H1 (cell line): ENCODE results near the gene LMTK2. TPM values are rescaled to one million over a fixed set of nuclear protein-coding genes. Genes with fewer than 3 reads are reported as not detected.
A peak's percentile ranks its signal among the peaks of the same experiment; 100 is the strongest.

Source experiments
- CTCF ChIA-PET: fragments of 300-600 bp; sonication (Branson Sonifier 250); formaldehyde crosslinking; loops from one replicate; lab custom pipeline; 2021; ENCODE audit not compliant: partially characterized antibody; lab: Charles Lee
- POLR2A ChIA-PET: fragments of 300-600 bp; sonication (Branson Sonifier 250); formaldehyde crosslinking; loops from one replicate; lab custom pipeline; 2021; ENCODE audit warnings: inconsistent platforms; ENCODE audit not compliant: partially characterized antibody; lab: Charles Lee
- DNase-seq, 2 experiments: peaks; one replicate each; pipeline versions ENCODE4 v3.0.0 to v3.0.0-alpha.2; 2010 to 2022; ENCODE audit warnings: low spot score in 2 of 2, low read depth in 1 of 2, mixed read lengths in 1 of 2
- FAIRE-seq: peaks from 2 replicates; lab custom pipeline; 2011; peaks lifted over from hg19 to GRCh38; lab: Jason Lieb, UNC
- H2AFZ ChIP-seq: 2 replicates; pipeline ENCODE4 v1.8.1; 2012; ENCODE audit warnings: low read length, inconsistent platforms
- H2AK5ac ChIP-seq: 2 replicates; pipeline ENCODE4 v1.6.1; 2013; ENCODE audit warnings: low read depth, low read length
- H2BK120ac ChIP-seq: replicated peaks from 2 replicates; pipeline ENCODE3; 2013; ENCODE audit warnings: low read depth, low read length, inconsistent platforms
- H2BK12ac ChIP-seq: 2 replicates; pipeline ENCODE4 v1.6.1; 2013; ENCODE audit warnings: low read depth, low read length
- H2BK15ac ChIP-seq: 2 replicates; pipeline ENCODE4 v1.6.1; 2013; ENCODE audit warnings: low read length
- H2BK20ac ChIP-seq: 2 replicates; pipeline ENCODE4 v1.6.1; 2013; ENCODE audit warnings: low read length
- H2BK5ac ChIP-seq: 2 replicates; pipeline ENCODE4 v1.6.1; 2013; ENCODE audit warnings: low read depth, low read length
- H3K14ac ChIP-seq: 2 replicates; pipeline ENCODE4 v1.6.1; 2013; ENCODE audit warnings: inconsistent platforms; ENCODE audit not compliant: insufficient read length
- H3K18ac ChIP-seq: 2 replicates; pipeline ENCODE4 v1.6.1; 2013; ENCODE audit warnings: low read length; ENCODE audit errors: extremely low read depth
- H3K23ac ChIP-seq: 2 replicates; pipeline ENCODE4 v1.6.1; 2013; ENCODE audit warnings: inconsistent platforms; ENCODE audit not compliant: insufficient read length
- H3K23me2 ChIP-seq: 2 replicates; pipeline ENCODE4 v1.6.1; 2013; ENCODE audit warnings: low read depth, low read length
- H3K27ac ChIP-seq: 2 replicates; pipeline ENCODE4 v1.6.1; 2011; ENCODE audit warnings: low read depth, low read length, inconsistent platforms
- H3K27me3 ChIP-seq, 4 experiments: replicated peaks in 1 of 4; 1 replicate in 1 of 4; 2 replicates in 3 of 4; pipeline versions ENCODE4 v1.6.1 to v1.8.1; 2011 to 2013; ENCODE audit warnings: low read length in 3 of 4, mild to moderate bottlenecking in 3 of 4, inconsistent platforms in 2 of 4, mixed read lengths in 2 of 4, moderate library complexity in 1 of 4; ENCODE audit not compliant: control insufficient read depth in 3 of 4, insufficient read depth in 3 of 4; ENCODE audit errors: extremely low read depth in 1 of 4
- H3K36me3 ChIP-seq, 4 experiments: 2 replicates each; pipeline versions ENCODE4 v1.6.1 to v1.8.1; 2011 to 2013; ENCODE audit warnings: mild to moderate bottlenecking in 4 of 4, low read length in 3 of 4, moderate library complexity in 2 of 4, control low read depth in 1 of 4, inconsistent platforms in 1 of 4; ENCODE audit not compliant: insufficient read depth in 4 of 4, control insufficient read depth in 2 of 4
- H3K4ac ChIP-seq: replicated peaks from 2 replicates; pipeline ENCODE3; 2013; ENCODE audit warnings: low read length, low read depth, mixed read lengths, inconsistent platforms; ENCODE audit not compliant: insufficient read length
- H3K4me1 ChIP-seq, 4 experiments: replicated peaks in 1 of 4; 1 replicate in 1 of 4; 2 replicates in 3 of 4; pipeline versions ENCODE4 v1.6.1 to v1.8.1; 2011 to 2013; ENCODE audit warnings: low read length in 3 of 4, inconsistent platforms in 2 of 4, mixed read lengths in 1 of 4; ENCODE audit not compliant: insufficient read depth in 4 of 4, control insufficient read depth in 3 of 4
- H3K4me2 ChIP-seq, 2 experiments: 2 replicates each; pipeline versions ENCODE4 v1.6.1 to v1.8.1; 2011 to 2013; ENCODE audit warnings: low read depth in 2 of 2, low read length in 2 of 2, control low read depth in 1 of 2, inconsistent platforms in 1 of 2, mild to moderate bottlenecking in 1 of 2; ENCODE audit not compliant: insufficient read depth in 1 of 2
- H3K4me3 ChIP-seq, 4 experiments: fragments of 200-600, 300-600 bp in 1 of 4; sonication (generic), shearing (Covaris generic), sonication (Bioruptor Twin) in 1 of 4; 2 replicates each; pipeline versions ENCODE4 v1.5.1 to v1.8.1; 2011 to 2016; ENCODE audit warnings: low read length in 4 of 4, low read depth in 3 of 4, control low read depth in 2 of 4, inconsistent platforms in 2 of 4, mild to moderate bottlenecking in 2 of 4, mixed read lengths in 1 of 4, moderate library complexity in 1 of 4; ENCODE audit not compliant: insufficient read depth in 2 of 4; ENCODE audit errors: extremely low read depth in 1 of 4
- H3K56ac ChIP-seq: replicated peaks from 2 replicates; pipeline ENCODE3; 2013; ENCODE audit warnings: low read depth, mild to moderate bottlenecking, mixed read lengths, low read length, inconsistent platforms; ENCODE audit not compliant: insufficient read length
- H3K79me1 ChIP-seq: 2 replicates; pipeline ENCODE4 v1.6.1; 2013; ENCODE audit warnings: low read depth, low read length, control low read depth
- H3K79me2 ChIP-seq, 2 experiments: 2 replicates each; pipeline versions ENCODE4 v1.6.1 to v1.8.1; 2012 to 2013; ENCODE audit warnings: low read length in 2 of 2, mild to moderate bottlenecking in 2 of 2, inconsistent platforms in 1 of 2; ENCODE audit not compliant: insufficient read depth in 2 of 2, control insufficient read depth in 1 of 2
- H3K9ac ChIP-seq, 4 experiments: replicated peaks in 1 of 4; 1 replicate in 1 of 4; 2 replicates in 3 of 4; pipeline versions ENCODE4 v1.6.1 to v1.8.1; 2011 to 2013; ENCODE audit warnings: low read depth in 3 of 4, low read length in 3 of 4, control low read depth in 2 of 4, mild to moderate bottlenecking in 2 of 4, moderate library complexity in 2 of 4, inconsistent platforms in 1 of 4; ENCODE audit errors: extremely low read depth in 1 of 4
- H3K9me3 ChIP-seq, 2 experiments: 2 replicates each; pipeline versions ENCODE4 v1.6.1 to v1.8.1; 2012 to 2013; ENCODE audit warnings: mild to moderate bottlenecking in 2 of 2, moderate library complexity in 2 of 2, control low read depth in 1 of 2, inconsistent platforms in 1 of 2, low read depth in 1 of 2, low read length in 1 of 2, mixed read lengths in 1 of 2; ENCODE audit not compliant: insufficient read depth in 2 of 2
- H4K20me1 ChIP-seq, 2 experiments: replicated peaks in 1 of 2; 2 replicates each; pipeline versions ENCODE3 to v1.8.1; 2011 to 2013; ENCODE audit warnings: inconsistent platforms in 2 of 2, low read length in 2 of 2, mild to moderate bottlenecking in 1 of 2; ENCODE audit not compliant: insufficient read depth in 2 of 2, control insufficient read depth in 1 of 2
- H4K5ac ChIP-seq: 2 replicates; pipeline ENCODE4 v1.6.1; 2013; ENCODE audit warnings: low read length, low read depth, mixed read lengths, inconsistent platforms; ENCODE audit not compliant: insufficient read length
- H4K8ac ChIP-seq: 2 replicates; pipeline ENCODE4 v1.8.0; 2013; ENCODE audit warnings: mild to moderate bottlenecking, moderate library complexity, low read length, inconsistent platforms; ENCODE audit not compliant: insufficient read depth; ENCODE audit errors: extremely low read depth
- H4K91ac ChIP-seq: replicated peaks from 2 replicates; pipeline ENCODE3; 2013; ENCODE audit warnings: low read length, mixed read lengths, inconsistent platforms; ENCODE audit not compliant: insufficient read length
- BRCA1 ChIP-seq: IDR thresholded peaks from 2 replicates; pipeline ENCODE4 v1.6.1; 2012; ENCODE audit warnings: low read depth, low read length, improper control_type of control experiment
- CBX5 ChIP-seq: fragments of 300-800, 300-1000 bp; sonication (generic); IDR thresholded peaks from 2 replicates; pipeline ENCODE4 v1.7.1; 2016; ENCODE audit warnings: antibody characterized with exemption, low read length, low read depth
- CREB1 ChIP-seq: IDR thresholded peaks from 2 replicates; pipeline ENCODE4 v1.6.1; 2012; ENCODE audit warnings: inconsistent platforms
- EZH2 ChIP-seq: fragments of 200-600 bp; sonication (generic); IDR thresholded peaks from 2 replicates; pipeline ENCODE4 v1.7.1; 2012; ENCODE audit warnings: low read depth, mild to moderate bottlenecking, moderate library complexity, low read length, inconsistent platforms; ENCODE audit not compliant: severe bottlenecking
- FOSL1 ChIP-seq: IDR thresholded peaks from 2 replicates; pipeline ENCODE4 v1.6.1; 2011; ENCODE audit warnings: mild to moderate bottlenecking, low read depth, low read length, moderate library complexity; ENCODE audit not compliant: insufficient read depth
- GTF2F1 ChIP-seq: IDR thresholded peaks from 2 replicates; pipeline ENCODE4 v1.6.1; 2012; ENCODE audit warnings: low read depth, low read length, improper control_type of control experiment, borderline replicate concordance
- HDAC6 ChIP-seq: IDR thresholded peaks from one replicate; pipeline ENCODE4 v1.7.1; 2012; ENCODE audit warnings: low read depth, mild to moderate bottlenecking, inconsistent platforms, low read length, moderate library complexity
- JUN ChIP-seq: IDR thresholded peaks from 2 replicates; pipeline ENCODE4 v1.6.1; 2011; ENCODE audit warnings: low read depth, mild to moderate bottlenecking, improper control_type of control experiment, low read length
- RXRA ChIP-seq: IDR thresholded peaks from 2 replicates; pipeline ENCODE4 v1.6.1; 2011; ENCODE audit warnings: low read depth, mild to moderate bottlenecking, low read length, moderate library complexity; ENCODE audit not compliant: insufficient read depth
- TAF1 ChIP-seq: IDR thresholded peaks from 2 replicates; pipeline ENCODE4 v1.6.1; 2011; ENCODE audit warnings: mild to moderate bottlenecking, low read depth, low read length
- TCF12 ChIP-seq: IDR thresholded peaks from 2 replicates; pipeline ENCODE4 v1.6.1; 2011; ENCODE audit warnings: low read depth, mild to moderate bottlenecking, low read length
- YY1 ChIP-seq: IDR thresholded peaks from 2 replicates; pipeline ENCODE4 v1.6.1; 2011; ENCODE audit warnings: low read depth, mild to moderate bottlenecking, low read length
- WGBS, 2 experiments: shearing (Covaris generic) in 1 of 2; methylation state at CpG; one replicate each; pipeline versions ENCODE4 v1.1.6 to v1.1.7; 2013 to 2015; ENCODE audit warnings: low lambda C conversion rate in 2 of 2, mixed read lengths in 2 of 2, inconsistent platforms in 1 of 2, low coverage in 1 of 2, missing lambda C conversion rate in 1 of 2; ENCODE audit not compliant: insufficient replicate concordance in 2 of 2, insufficient coverage in 1 of 2, insufficient read length in 1 of 2; ENCODE audit errors: extremely low coverage in 1 of 2, missing lambda C conversion rate in 1 of 2; 5-methylcytosine and 5-hydroxymethylcytosine counted together
- polyA plus RNA-seq, 7 experiments: library from polyadenylated mRNA; depleted of rRNA in 3 of 7; stranded (reverse) in 5 of 7; unstranded in 2 of 7; fragments of >200 nt in 5 of 7; fragments of 200-250 nt in 2 of 7; gene quantifications; 1 replicate in 5 of 7; 2 replicates in 1 of 7; 4 replicates in 1 of 7; pipeline versions ENCODE4 v1.2.1 to v1.2.3, GENCODE V29; 2011 to 2013; ENCODE audit warnings: missing spikeins in 2 of 7, mixed read lengths in 2 of 7
- total RNA-seq: library from RNA; stranded (reverse); fragmentation: NEBNext Ultra II Directional; extraction: Animal tissue kit (Norgen Biotek cat#: 25700); gene quantifications from 2 replicates; pipeline ENCODE4 v1.2.1, GENCODE V29; 2021

LMTK2 gene
- total and polyA plus RNA-seq, 2 of the 8 experiments (the other 6 are each of a cell fraction or from before 2014, with no cell fraction given), result 9.7 to 30.7 TPM

- CTCF ChIA-PET, result interaction anchor here (0.5 to 1.3 kb wide), 4 partner anchors 9 to 1381 kb away, joined by 3 to 6 read pairs (median 4); no protein-coding TSS in a partner anchor
- FAIRE-seq (no peak), DNase-seq (no peak)
Observed at GRCh38 chr7:98250789-98251188, 144.1 kb downstream of the LMTK2 start.

More at GRCh38 chr7:98250789-98251188, 144.1 kb downstream of the LMTK2 start:
- Histone ChIP-seq H2BK12ac (no peak overlapping the region), H3K79me2 (peaks cover 0 to 7% of the 10 kb centered on the region in 2 experiments; a peak in 1 of 4 replicates), H3K4me1 (peaks cover 0 to 14% (median 3%) of the 10 kb centered on the region in 4 experiments; a peak in 4 of 7 replicates), H4K5ac (no peak overlapping the region), H3K27me3 (no peaks in the 10 kb centered on the region; a peak in 1 of 7 replicates), H3K56ac (no peak overlapping the region), H2AK5ac (no peak overlapping the region), H3K27ac (no peak overlapping the region), H2BK120ac (no peak overlapping the region), H3K4me3 (peak overlapping the region; percentile 77 to 91 (median 86); a peak in 7 of 8 replicates), H3K79me1 (no peaks in the 10 kb centered on the region; the same call in 1 of the 2 replicates), H3K9me3 (no peaks in the 10 kb centered on the region), H4K8ac (no peak overlapping the region), H3K14ac (no peak overlapping the region), H3K36me3 (no peaks in the 10 kb centered on the region; a peak in 1 of 8 replicates), H4K20me1 (no peaks in the 10 kb centered on the region), H3K23ac (no peak overlapping the region), H2AFZ (0 out of 2 replicates have a peak overlapping the region, but pooled peaks have one; percentile 91), H3K9ac (no peak overlapping the region), H2BK20ac (no peak overlapping the region), H3K4ac (no peak overlapping the region), H3K18ac (no peak overlapping the region), H2BK15ac (no peak overlapping the region), H3K4me2 (peak overlapping the region; percentile 91 to 94), H2BK5ac (no peak overlapping the region), H3K23me2 (peaks cover 6% of the 10 kb centered on the region), H4K91ac (no peak overlapping the region)
- 53% methylated on average over 3 of the region's 3 CpGs; no CpG with 5 or more reads in 1 of the 2 experiments for WGBS, 2 experiments
- POLR2A ChIA-PET, result interaction anchor here (0.9 kb wide), 2 partner anchors 9 to 15 kb away, joined by 3 read pairs; no protein-coding TSS in a partner anchor
- TF ChIP-seq CBX5, result no peak
- TF ChIP-seq FOSL1, result no peak
- TF ChIP-seq JUN, result no peak
- no peak for TF ChIP-seq CREB1
- TF ChIP-seq YY1, result no peak
- no peak for TF ChIP-seq RXRA
- TF ChIP-seq TCF12, result no peak
- no peak for TF ChIP-seq GTF2F1
- no peak for TF ChIP-seq TAF1
- TF ChIP-seq BRCA1, result no peak
- TF ChIP-seq EZH2, result no peak
- no peak for TF ChIP-seq HDAC6
